Activated T-helper 2 cell treated with anti-CD3 and anti-CD28 coated beads, Interferon-gamma antibody, Interleukin-2, Interleukin-4, amounts not matched to agents 10 μg/mL and 5 μg/mL and 100 μg/mL, durations not matched to agents 14 hours and 24 hours and 36 hours (primary cell): ENCODE measurements around the gene TAB3. TPM values are rescaled to one million over a fixed set of nuclear protein-coding genes. Genes with fewer than 3 reads are reported as not detected.

Experiments used
- DNase-seq: peaks from one replicate; pipeline ENCODE4 v3.0.0; 2021; ENCODE audit warnings: low spot score
- H3K27ac Mint-ChIP-seq: one replicate; pipeline ENCODE4 v1.8.0; 2021; ENCODE audit warnings: mixed read lengths
- H3K27me3 Mint-ChIP-seq: one replicate; pipeline ENCODE4 v1.8.0; 2021; ENCODE audit warnings: low read depth, mixed read lengths
- H3K36me3 Mint-ChIP-seq: one replicate; pipeline ENCODE4 v1.8.0; 2021; ENCODE audit warnings: low read depth, mixed read lengths
- H3K4me1 Mint-ChIP-seq: one replicate; pipeline ENCODE4 v1.8.0; 2021; ENCODE audit warnings: low read depth, mixed read lengths
- H3K4me3 Mint-ChIP-seq: one replicate; pipeline ENCODE4 v1.8.0; 2021; ENCODE audit warnings: low read depth, mild to moderate bottlenecking, moderate library complexity, mixed read lengths
- H3K9me3 Mint-ChIP-seq: one replicate; pipeline ENCODE4 v1.8.0; 2021; ENCODE audit warnings: mixed read lengths
- intact Hi-C: fragments of 100-400 bp; cut with micrococcal nuclease; formaldehyde crosslinking; loops from one replicate; pipeline ENCODE4 v1.15.1; 2023
- total RNA-seq: library from RNA; stranded (reverse); gene quantifications from 2 replicates; pipeline ENCODE4 v1.2.3, GENCODE V29; 2022

The TAB3 gene
- total RNA-seq, 1 donor from 2014 or later: 24.9 TPM

DNA sequence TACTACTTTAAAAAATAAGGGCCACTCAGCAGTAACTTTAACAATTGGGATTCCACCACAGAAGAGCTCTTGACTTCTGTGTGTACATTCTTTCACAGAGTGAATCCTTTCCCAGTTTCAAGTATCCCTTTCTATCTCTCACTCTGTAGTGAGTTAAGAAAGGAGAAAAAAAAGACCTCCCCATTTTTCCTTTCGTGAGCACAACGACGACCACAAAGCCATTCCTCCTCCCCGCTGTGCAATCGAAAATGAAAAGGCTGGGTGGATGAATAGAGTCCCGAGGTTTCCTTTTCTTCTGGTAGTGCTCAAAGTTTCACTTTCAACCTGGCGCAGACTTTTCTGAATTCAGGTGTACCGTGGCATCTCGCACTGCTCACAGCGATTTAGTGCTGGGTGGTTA is 58.0 kb downstream of the TAB3 start:
- peaks cover 46% of the 10 kb centered on the region for H3K36me3 Mint-ChIP-seq
- H3K27me3 Mint-ChIP-seq: no peaks in the 10 kb centered on the region
- H3K4me3 Mint-ChIP-seq: peak overlapping the region; percentile 5
- DNase-seq: peak; percentile 20
- peak overlapping the region; percentile 33 for H3K27ac Mint-ChIP-seq
- H3K4me1 Mint-ChIP-seq: peaks cover 22% of the 10 kb centered on the region
- H3K9me3 Mint-ChIP-seq: no peaks in the 10 kb centered on the region
- intact Hi-C loops: loop anchor here (2.0 to 5.0 kb wide), 2 partner anchors 58 to 254 kb away; partner anchors contain the start of genes TAB3 and TASL

DNA sequence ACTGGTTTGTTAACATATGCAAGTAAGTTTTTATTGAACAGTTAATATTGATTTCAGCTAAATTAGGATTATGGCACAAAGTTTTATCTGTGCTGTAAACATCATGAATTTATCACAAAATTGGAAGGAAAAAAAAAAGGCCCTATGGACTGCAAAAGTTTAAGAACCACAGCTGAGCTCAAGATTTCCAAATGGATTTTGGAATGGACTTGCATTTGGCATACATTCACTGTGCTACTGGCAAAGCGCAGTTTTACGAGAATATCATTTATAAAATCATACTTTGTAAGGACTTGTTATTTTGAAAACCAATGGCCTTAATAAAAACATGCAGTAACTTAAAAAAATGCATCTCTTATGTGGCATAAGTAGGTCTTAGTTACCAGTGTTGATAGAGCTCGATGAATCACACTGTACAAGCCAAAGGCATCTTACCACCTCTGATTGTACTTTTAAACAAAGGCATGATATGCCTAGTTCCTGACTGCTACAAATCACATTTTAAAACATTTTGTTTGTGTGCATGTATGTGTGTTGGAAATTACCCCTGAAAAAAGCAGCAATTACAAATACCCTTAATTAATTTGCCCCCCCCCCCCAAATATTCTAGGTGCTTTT is 58.6 kb downstream of the TAB3 start:
- Mint-ChIP-seq H3K27me3 (no peaks in the 10 kb centered on the region), H3K27ac (no peak overlapping the region), H3K9me3 (no peaks in the 10 kb centered on the region), H3K36me3 (peaks cover 43% of the 10 kb centered on the region), H3K4me3 (no peak overlapping the region), H3K4me1 (peaks cover 22% of the 10 kb centered on the region)
- DNase-seq: no peak
- intact Hi-C loops: loop anchor here (2.0 to 5.0 kb wide), 2 partner anchors 58 to 253 kb away; partner anchors contain the start of genes TAB3 and TASL

DNA sequence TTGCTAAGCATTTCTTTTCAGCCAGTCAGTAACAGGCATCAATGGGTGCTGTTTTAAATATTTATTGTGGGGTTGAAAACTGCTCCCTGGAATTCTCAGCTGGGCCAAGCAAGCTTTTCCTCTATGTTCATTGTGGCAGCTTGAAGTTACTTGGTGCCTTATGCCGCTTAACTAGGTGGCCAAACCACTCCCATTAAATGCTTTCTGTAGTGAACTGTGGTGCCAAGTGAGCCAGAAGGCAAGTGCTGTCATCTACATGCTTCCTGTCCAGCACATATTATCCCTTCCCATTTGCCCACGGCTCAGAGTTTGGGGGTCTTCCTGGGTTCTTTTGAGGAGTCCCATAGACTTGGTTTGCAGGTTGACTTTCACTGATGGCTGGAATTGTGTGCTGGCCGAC is 64.8 kb downstream of the TAB3 start:
- H3K27me3 Mint-ChIP-seq: peaks cover 2% of the 10 kb centered on the region
- H3K9me3 Mint-ChIP-seq: no peaks in the 10 kb centered on the region
- H3K27ac Mint-ChIP-seq: no peak overlapping the region
- H3K4me1 Mint-ChIP-seq: peaks cover 9% of the 10 kb centered on the region
- intact Hi-C loops: loop anchor here (5.0 kb wide), 1 partner anchor 87 kb away; no protein-coding TSS in a partner anchor
- no peak for DNase-seq
- no peak overlapping the region for H3K4me3 Mint-ChIP-seq
- peaks cover 10% of the 10 kb centered on the region for H3K36me3 Mint-ChIP-seq

DNA sequence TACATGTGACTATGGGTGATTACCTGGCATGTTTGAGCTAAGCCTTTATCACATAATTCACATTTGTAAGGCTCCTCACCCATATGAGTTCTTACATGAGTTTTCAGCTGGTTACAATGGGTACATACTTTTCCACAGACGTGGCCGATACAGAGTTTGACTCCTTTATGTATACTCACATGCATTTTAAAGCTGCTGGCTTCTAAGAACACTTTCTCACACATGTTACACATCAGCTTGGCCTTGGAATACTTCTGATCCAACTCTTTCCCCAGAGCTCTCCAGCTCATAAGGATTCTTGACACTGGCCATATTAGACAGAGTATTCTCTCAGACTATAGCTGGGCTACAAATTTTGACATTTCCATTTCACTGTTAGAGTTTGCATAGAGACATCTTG is 66.3 kb downstream of the TAB3 start:
- Mint-ChIP-seq H3K27me3 (peaks cover 2% of the 10 kb centered on the region), H3K4me3 (no peak overlapping the region), H3K27ac (no peak overlapping the region), H3K4me1 (peaks cover 9% of the 10 kb centered on the region), H3K9me3 (no peaks in the 10 kb centered on the region), H3K36me3 (no peaks in the 10 kb centered on the region)
- intact Hi-C loops: loop anchor here (5.0 kb wide), 1 partner anchor 85 kb away; no protein-coding TSS in a partner anchor
- no peak for DNase-seq

DNA sequence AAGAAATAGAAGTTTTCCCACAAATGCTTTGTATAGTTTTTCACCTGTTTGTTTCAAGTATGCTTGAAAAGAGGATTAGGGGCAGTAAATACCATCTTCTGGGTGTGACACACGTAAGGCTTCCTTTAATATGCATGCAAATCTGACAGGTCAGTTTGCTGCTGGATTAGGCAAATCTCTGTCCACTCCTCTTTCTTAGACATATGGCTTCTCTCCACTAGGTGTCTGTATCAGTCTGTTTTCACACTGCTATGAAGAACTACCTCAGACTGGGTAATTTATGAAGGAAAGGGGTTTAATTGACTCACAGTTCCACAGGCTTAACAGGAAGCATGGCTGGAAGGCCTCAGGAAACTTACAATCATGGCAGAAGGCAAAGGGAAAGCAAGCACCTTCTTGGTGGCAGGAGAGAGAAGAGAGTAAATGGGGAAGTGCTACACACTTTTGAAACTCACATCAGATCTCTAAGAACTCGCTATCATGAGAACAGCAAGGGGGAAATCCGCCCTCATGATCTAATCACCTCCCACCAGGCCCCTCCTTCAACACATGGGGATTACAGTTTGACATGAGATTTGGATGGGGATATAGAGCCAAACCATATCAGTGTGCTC is 66.9 kb downstream of the TAB3 start:
- no peaks in the 10 kb centered on the region for H3K9me3 Mint-ChIP-seq
- H3K4me3 Mint-ChIP-seq: no peak overlapping the region
- no peak overlapping the region for H3K27ac Mint-ChIP-seq
- intact Hi-C loops: loop anchor here (5.0 kb wide), 1 partner anchor 85 kb away; no protein-coding TSS in a partner anchor
- H3K27me3 Mint-ChIP-seq: peaks cover 2% of the 10 kb centered on the region
- no peaks in the 10 kb centered on the region for H3K36me3 Mint-ChIP-seq
- no peak for DNase-seq
- H3K4me1 Mint-ChIP-seq: peaks cover 9% of the 10 kb centered on the region

DNA sequence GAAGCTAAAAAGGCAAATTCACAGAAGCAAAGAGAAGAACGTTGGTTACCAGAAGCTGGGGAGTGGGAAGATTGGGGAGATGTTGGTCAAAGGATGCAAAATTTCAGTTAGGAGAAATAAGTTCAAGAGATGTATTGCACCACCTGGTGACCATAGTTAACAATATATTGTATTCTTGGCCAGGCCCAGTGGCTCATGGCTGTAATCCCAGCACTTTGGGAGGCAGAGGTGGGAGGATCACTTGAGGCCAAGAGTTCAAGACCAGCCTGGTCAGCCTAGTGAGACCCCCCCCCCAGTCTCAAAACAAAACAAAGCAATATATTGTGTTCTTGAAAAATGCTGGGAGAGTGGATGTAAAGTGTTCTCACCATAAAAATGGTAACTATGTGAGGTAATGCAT is 67.9 kb downstream of the TAB3 start:
- H3K27ac Mint-ChIP-seq: no peak overlapping the region
- H3K9me3 Mint-ChIP-seq: no peaks in the 10 kb centered on the region
- peaks cover 8% of the 10 kb centered on the region for H3K4me1 Mint-ChIP-seq
- no peaks in the 10 kb centered on the region for H3K36me3 Mint-ChIP-seq
- no peak for DNase-seq
- H3K27me3 Mint-ChIP-seq: peaks cover 2% of the 10 kb centered on the region
- intact Hi-C loops: loop anchor here (5.0 kb wide), 1 partner anchor 84 kb away; no protein-coding TSS in a partner anchor
- no peak overlapping the region for H3K4me3 Mint-ChIP-seq

DNA sequence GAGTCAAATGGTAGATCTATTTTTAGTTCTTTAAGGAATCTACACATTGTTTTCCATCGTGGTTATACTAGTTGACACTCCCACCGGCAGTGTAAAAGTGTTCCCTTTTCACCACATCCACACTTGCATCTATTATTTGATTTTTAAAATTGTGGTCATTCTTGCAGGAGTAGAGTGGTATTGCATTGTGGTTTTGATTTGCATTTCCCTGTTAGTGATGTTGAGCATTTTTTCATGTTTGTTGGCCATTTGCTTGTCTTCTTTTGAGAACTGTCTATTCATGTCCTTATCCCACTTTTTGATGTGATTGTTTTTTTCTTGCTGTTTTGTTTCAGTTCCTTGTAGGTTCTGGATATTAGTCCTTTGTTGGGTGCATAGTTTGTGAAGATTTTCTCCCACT is 70.0 kb downstream of the TAB3 start:
- H3K27me3 Mint-ChIP-seq: peaks cover 2% of the 10 kb centered on the region
- no peak overlapping the region for H3K4me3 Mint-ChIP-seq
- H3K36me3 Mint-ChIP-seq: no peaks in the 10 kb centered on the region
- no peak overlapping the region for H3K27ac Mint-ChIP-seq
- H3K4me1 Mint-ChIP-seq: peaks cover 5% of the 10 kb centered on the region
- DNase-seq: no peak
- intact Hi-C loops: no loop called here
- no peaks in the 10 kb centered on the region for H3K9me3 Mint-ChIP-seq

DNA sequence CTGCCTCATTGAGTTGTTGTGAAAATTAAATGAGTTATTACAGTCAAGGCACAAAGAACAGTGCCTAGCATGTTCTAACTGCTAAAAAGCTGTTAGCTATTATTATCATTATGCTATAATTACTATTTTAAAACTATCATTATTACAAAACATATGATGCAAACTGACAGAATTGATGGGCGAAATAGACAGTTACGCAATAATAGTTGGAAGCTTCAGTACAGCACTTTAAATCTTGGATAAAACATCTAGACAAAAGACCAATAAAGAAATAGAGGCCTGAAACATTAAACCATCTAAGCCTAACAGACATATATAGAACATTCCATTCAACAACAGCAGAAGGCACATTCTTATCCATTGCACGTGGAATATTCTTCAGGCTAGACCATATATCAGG is 73.0 kb downstream of the TAB3 start:
- intact Hi-C loops: no loop called here
- Mint-ChIP-seq H3K4me1 (no peaks in the 10 kb centered on the region), H3K36me3 (no peaks in the 10 kb centered on the region)

DNA sequence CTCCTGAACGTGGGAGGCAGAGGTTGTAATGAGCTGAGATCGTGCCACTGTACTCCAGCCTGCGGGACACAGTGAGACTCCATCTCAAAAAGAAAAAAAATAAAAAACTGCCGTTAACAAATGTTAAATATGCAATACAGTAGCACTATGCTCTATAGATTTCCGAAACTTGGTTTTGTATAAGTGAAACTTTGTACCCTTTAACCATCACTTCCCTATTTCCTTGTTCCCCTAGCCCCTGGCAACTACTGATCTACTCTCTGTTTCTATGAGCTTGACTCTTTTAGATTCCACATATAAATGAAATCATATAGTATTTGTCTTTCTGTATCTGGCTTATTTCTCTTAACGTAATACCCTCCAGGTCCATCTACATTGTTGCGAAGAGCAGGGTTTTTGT is 74.1 kb downstream of the TAB3 start:
- DNase-seq: no peak
- intact Hi-C loops: no loop called here
- no peak overlapping the region for H3K27ac Mint-ChIP-seq
- no peaks in the 10 kb centered on the region for H3K9me3 Mint-ChIP-seq
- H3K4me3 Mint-ChIP-seq: no peak overlapping the region
- no peaks in the 10 kb centered on the region for H3K36me3 Mint-ChIP-seq
- no peaks in the 10 kb centered on the region for H3K27me3 Mint-ChIP-seq
- no peaks in the 10 kb centered on the region for H3K4me1 Mint-ChIP-seq

More for the DNA sequence above, 73.0 kb downstream of the TAB3 start:
- H3K27ac Mint-ChIP-seq: no peak overlapping the region
- H3K27me3 Mint-ChIP-seq: no peaks in the 10 kb centered on the region
- no peak overlapping the region for H3K4me3 Mint-ChIP-seq
- no peak for DNase-seq
- H3K9me3 Mint-ChIP-seq: no peaks in the 10 kb centered on the region

DNA sequence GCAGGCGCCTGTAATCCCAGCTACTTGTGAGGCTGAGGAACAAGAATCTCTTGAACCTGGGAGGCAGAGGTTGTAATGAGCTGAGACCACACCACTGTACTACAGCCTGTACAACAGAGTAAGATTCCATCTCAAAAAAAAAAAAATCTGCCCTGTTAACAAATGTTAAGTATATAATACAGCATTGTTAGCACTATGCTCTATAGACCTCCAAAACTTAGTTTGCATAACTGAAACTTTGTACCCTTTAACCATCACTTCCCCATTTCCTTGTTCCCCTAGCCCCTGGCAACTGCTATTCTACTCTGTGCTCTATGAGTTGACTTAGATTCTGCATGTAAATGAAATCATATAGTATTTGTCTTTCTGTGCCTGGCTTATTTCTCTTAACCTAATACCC is 76.7 kb downstream of the TAB3 start:
- no peaks in the 10 kb centered on the region for H3K36me3 Mint-ChIP-seq
- no peak for DNase-seq
- intact Hi-C loops: no loop called here
- no peaks in the 10 kb centered on the region for H3K9me3 Mint-ChIP-seq
- H3K4me1 Mint-ChIP-seq: no peaks in the 10 kb centered on the region
- no peaks in the 10 kb centered on the region for H3K27me3 Mint-ChIP-seq
- H3K4me3 Mint-ChIP-seq: no peak overlapping the region
- no peak overlapping the region for H3K27ac Mint-ChIP-seq

DNA sequence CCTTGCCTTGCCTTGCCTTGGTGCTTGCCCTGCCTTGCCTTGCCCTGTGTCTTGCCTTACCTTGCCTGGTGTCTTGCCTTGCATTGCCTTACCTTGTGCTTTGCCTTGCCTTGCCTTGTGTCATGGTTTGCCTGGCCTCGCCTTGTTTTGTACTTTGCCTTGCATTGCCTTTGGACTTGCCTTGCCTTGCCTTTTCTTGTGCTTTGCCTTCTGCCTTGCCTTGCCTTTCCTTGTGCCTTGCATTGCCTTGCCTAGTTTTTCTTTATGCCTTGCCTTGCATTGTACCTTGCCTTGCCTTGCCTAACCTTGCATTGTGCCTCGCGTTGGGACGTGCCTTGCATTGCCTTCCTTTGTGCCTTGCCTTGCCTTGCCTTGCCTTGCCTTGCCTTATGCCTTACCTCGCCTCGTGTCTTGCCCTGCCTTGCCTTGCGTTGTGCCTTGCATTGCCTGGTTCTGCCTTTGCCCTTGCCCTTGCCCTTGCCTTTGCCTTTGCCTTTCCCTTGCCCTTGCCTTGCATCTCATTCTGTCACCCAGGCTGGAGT is 82.8 kb downstream of the TAB3 start:
- intact Hi-C loops: no loop called here
- DNase-seq: no peak
- Mint-ChIP-seq H3K4me3 (no peak overlapping the region), H3K36me3 (no peaks in the 10 kb centered on the region), H3K27me3 (no peaks in the 10 kb centered on the region), H3K9me3 (no peaks in the 10 kb centered on the region), H3K27ac (no peak overlapping the region), H3K4me1 (no peaks in the 10 kb centered on the region)

DNA sequence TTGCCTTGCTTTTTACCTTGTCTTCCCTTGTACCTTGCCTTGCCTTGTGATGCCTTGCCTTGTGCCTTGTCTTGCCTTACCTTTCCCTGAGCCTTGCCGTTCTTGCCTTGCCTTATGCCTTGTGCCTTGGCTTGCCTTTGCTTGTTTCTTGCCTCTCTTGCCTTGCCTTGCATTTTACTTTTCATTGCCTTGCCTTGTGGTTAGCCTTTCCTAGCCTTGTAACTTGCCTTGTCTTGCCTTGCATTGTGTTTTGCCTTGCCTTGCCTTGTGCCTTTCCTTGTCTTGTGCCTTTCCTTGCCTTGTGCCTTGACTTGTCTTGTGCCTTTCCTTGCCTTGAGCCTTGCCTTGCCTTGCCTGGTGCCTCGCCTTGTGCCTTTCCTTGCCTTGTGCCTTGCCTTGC is 84.6 kb downstream of the TAB3 start:
- H3K36me3 Mint-ChIP-seq: no peaks in the 10 kb centered on the region
- no peaks in the 10 kb centered on the region for H3K27me3 Mint-ChIP-seq
- no peak for DNase-seq
- no peak overlapping the region for H3K4me3 Mint-ChIP-seq
- H3K9me3 Mint-ChIP-seq: no peaks in the 10 kb centered on the region
- no peaks in the 10 kb centered on the region for H3K4me1 Mint-ChIP-seq
- H3K27ac Mint-ChIP-seq: no peak overlapping the region
- intact Hi-C loops: no loop called here

DNA sequence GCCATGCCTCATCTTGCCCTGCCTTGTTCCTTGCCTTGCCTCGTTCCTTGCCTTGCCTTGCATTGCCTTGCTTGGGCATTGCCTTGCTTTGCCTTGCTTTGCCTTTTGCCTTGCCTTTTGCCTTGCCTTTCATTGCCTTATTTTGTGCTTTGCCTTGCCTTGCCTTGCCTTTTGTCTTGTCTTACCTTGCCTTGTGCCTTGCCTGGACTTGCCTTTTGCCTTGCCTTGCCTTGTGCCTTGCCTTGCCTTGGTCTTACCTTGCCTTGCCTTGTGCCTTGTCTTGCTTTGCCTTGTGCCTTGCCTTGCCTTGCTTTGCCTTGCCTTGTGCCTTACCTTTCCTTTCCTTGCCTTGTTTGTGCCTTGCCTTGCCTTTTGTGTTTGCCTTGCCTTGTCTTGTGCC is 88.2 kb downstream of the TAB3 start:
- no peak overlapping the region for H3K4me3 Mint-ChIP-seq
- H3K36me3 Mint-ChIP-seq: no peaks in the 10 kb centered on the region
- H3K27ac Mint-ChIP-seq: no peak overlapping the region
- H3K9me3 Mint-ChIP-seq: peaks cover 2% of the 10 kb centered on the region
- no peaks in the 10 kb centered on the region for H3K27me3 Mint-ChIP-seq
- no peak for DNase-seq
- no peaks in the 10 kb centered on the region for H3K4me1 Mint-ChIP-seq
- intact Hi-C loops: no loop called here
